GM21515 (cell line): Measurements from ENCODE around the gene MYOF.

Source experiments
- ATAC-seq: cut with Tn5 transposase; IDR thresholded peaks from one replicate; pipeline ENCODE4 v1.9.1; 2021; ENCODE audit not compliant: unreplicated experiment

The MYOF gene

GRCh38 chr10:93266858-93267257, 215.3 kb downstream of the MYOF start:
- ATAC-seq: no peak

GRCh38 chr10:93261961-93262610, 220.0 kb downstream of the MYOF start:
- no peak for ATAC-seq

GRCh38 chr10:93261089-93261488, 221.0 kb downstream of the MYOF start:
- ATAC-seq: no peak

- ATAC-seq: no peak
These were observed 223.0 kb downstream of the MYOF start for GRCh38 chr10:93259126-93259525.
